ENCODE results near the gene HES1.
"Not testable (repeated sequence)": the region's sequence is repeated elsewhere in the genome, so short reads cannot be mapped to it uniquely, and the experiment has no call there.

The HES1 gene

GRCh38 chr3:194128919-194129295 lies 7.0 kb upstream of the HES1 start:
- not testable (repeated sequence) for FAIRE-seq

- FAIRE-seq, result no peak
Observed at GRCh38 chr3:194129581-194130133, 6.3 kb upstream of the HES1 start.

- FAIRE-seq, result no peak
Observed at GRCh38 chr3:194130188-194130587, 5.8 kb upstream of the HES1 start.

- no peak for FAIRE-seq
Observed at GRCh38 chr3:194130807-194131589, 5.0 kb upstream of the HES1 start.

- FAIRE-seq, result no peak
Observed at GRCh38 chr3:194132465-194133286, 3.3 kb upstream of the HES1 start.

- FAIRE-seq, result no peak
Observed at GRCh38 chr3:194133661-194134230, 2.2 kb upstream of the HES1 start.

- no peak for FAIRE-seq
Observed at GRCh38 chr3:194134231-194134756, 1.7 kb upstream of the HES1 start.

- no peak for FAIRE-seq
Observed at GRCh38 chr3:194134757-194135515, 1.0 kb upstream of the HES1 start.

GRCh38 chr3:194135516-194135805 lies 487 bp upstream of the HES1 start:
- FAIRE-seq, result no peak

GRCh38 chr3:194136519-194137007 lies 615 bp downstream of the HES1 start:
- no peak for FAIRE-seq

GRCh38 chr3:194137008-194137505 lies 1.1 kb downstream of the HES1 start:
- FAIRE-seq, result no peak

GRCh38 chr3:194137506-194138474 lies 1.8 kb downstream of the HES1 start:
- no peak for FAIRE-seq

- no peak for FAIRE-seq
Observed at GRCh38 chr3:194138732-194139070, 2.8 kb downstream of the HES1 start.

GRCh38 chr3:194139071-194139813 lies 3.3 kb downstream of the HES1 start:
- FAIRE-seq, result no peak

GRCh38 chr3:194139814-194140391 lies 4.0 kb downstream of the HES1 start:
- no peak for FAIRE-seq

GRCh38 chr3:194140520-194141414 lies 4.8 kb downstream of the HES1 start:
- no peak for FAIRE-seq

- FAIRE-seq, result no peak
Observed at GRCh38 chr3:194141415-194142155, 5.6 kb downstream of the HES1 start.

Data from colon (tissue), 2 donors.